Measurements from ENCODE around the gene PRTG. TPM values are rescaled to one million over a fixed set of nuclear protein-coding genes. Genes with fewer than 3 reads are reported as not detected.

Gene PRTG
- total and polyA plus RNA-seq, 2 donors (not counting 3 experiments of a cell fraction or from before 2014, with no cell fraction given): 3.4 to 12.4 TPM

GRCh38 chr15:55750706-55751105 lies 7.8 kb upstream of the PRTG start:
- Histone ChIP-seq H3K9me1 (replicated peaks; ENCODE audit: control insufficient read depth, extremely low read depth, insufficient read depth, low read length) (no peaks in the 10 kb centered on the region), H3K27ac (ENCODE audit: insufficient read depth, low read depth, low read length) (no peak overlapping the region), H3K79me2 (ENCODE audit: control insufficient read depth, insufficient read depth, low read length) (no peaks in the 10 kb centered on the region), H4K20me1 (replicated peaks; ENCODE audit: control insufficient read depth, extremely low read depth, insufficient read depth, low read length) (no peaks in the 10 kb centered on the region), H3K9me3 (replicated peaks; ENCODE audit: control insufficient read depth, insufficient read depth, low read length) (no peaks in the 10 kb centered on the region), H2AFZ (ENCODE audit: low read depth, low read length) (no peak overlapping the region), H3K4me3 (replicated peaks in 1 of 3; ENCODE audit: insufficient read depth in 1 of 3, low read depth in 1 of 3, low read length in 3 of 3) (no peak overlapping the region), H3K9ac (replicated peaks; ENCODE audit: extremely low read depth, insufficient read depth, low read length) (no peak overlapping the region), H3K36me3 (ENCODE audit: control insufficient read depth in 2 of 2, extremely low read depth in 1 of 2, insufficient read depth in 2 of 2, low read length in 2 of 2) (no peaks in the 10 kb centered on the region), H3K27me3 (ENCODE audit: control insufficient read depth in 2 of 2, insufficient read depth in 2 of 2, low read length in 2 of 2) (peaks cover 4 to 8% of the 10 kb centered on the region in 2 experiments), H3K4me1 (ENCODE audit: control insufficient read depth, extremely low read depth, insufficient read depth, low read length) (no peaks in the 10 kb centered on the region), H3K4me2 (ENCODE audit: insufficient read depth, low read length) (no peak overlapping the region)
- DNase-seq (ENCODE audit: low read depth, low spot score): no peak
- CTCF ChIA-PET: interaction anchor here (1.6 kb wide), 1 partner anchor 24 kb away, joined by 9 read pairs; no protein-coding TSS in a partner anchor
- POLR2A ChIA-PET: no interaction called here
- no TSS peak for BruUV-seq (replicated peaks)
- intact Hi-C loops (cut with micrococcal nuclease): no loop called here
- TF ChIP-seq GATA2 (IDR thresholded peaks at IDR 0.05; ENCODE audit: insufficient read depth, insufficient read length, low read depth, low read length) (no peak), FOS (IDR thresholded peaks at IDR 0.05; ENCODE audit: borderline replicate concordance, insufficient read depth, low read length) (no peak), JUN (IDR thresholded peaks at IDR 0.05; ENCODE audit: borderline replicate concordance, insufficient read depth, insufficient read length, low read depth) (no peak), EZH2 (IDR thresholded peaks at IDR 0.05; ENCODE audit: borderline replicate concordance, low read depth, low read length, severe bottlenecking) (no peak), MAX (IDR thresholded peaks at IDR 0.05; ENCODE audit: insufficient read depth, insufficient read length) (no peak), POLR2A (IDR thresholded peaks at IDR 0.05; ENCODE audit: low read depth, low read length) (no peak), POLR2AphosphoS5 (IDR thresholded peaks at IDR 0.05; ENCODE audit: insufficient read depth, low read depth, low read length) (no peak), MYC (IDR thresholded peaks at IDR 0.05; ENCODE audit: low read depth, low read length) (no peak), CTCF (IDR thresholded peaks at IDR 0.05; ENCODE audit: extremely low read depth in 1 of 2, insufficient read depth in 1 of 2, low read depth in 1 of 2, low read length in 2 of 2) (no peak)
- dilution Hi-C loops (cut with MboI; ENCODE audit: extremely low pct_ligation_motif_present, low sequenced_read_pairs): no loop called here
- FAIRE-seq: no peak

Measured in endothelial cell of umbilical vein (primary cell).